Smooth muscle cell of the brain vasculature (primary cell): ENCODE results near the gene CMSS1.
"Not testable (repeated sequence)": the region's sequence is repeated elsewhere in the genome, so short reads cannot be mapped to it uniquely, and the experiment has no call there.

Experiments used
- DNase-seq: peaks from one replicate; pipeline ENCODE4 v3.0.0-alpha.2; 2012; ENCODE audit warnings: low read depth, low spot score

The CMSS1 gene

GRCh38 chr3:100081986-100082692 lies 264.5 kb downstream of the CMSS1 start:
- DNase-seq, result no peak

GRCh38 chr3:100082714-100083113 lies 265.1 kb downstream of the CMSS1 start:
- DNase-seq, result no peak

GRCh38 chr3:100083209-100083608 lies 265.5 kb downstream of the CMSS1 start:
- DNase-seq, result no peak

GRCh38 chr3:100084100-100084806 lies 266.6 kb downstream of the CMSS1 start:
- no peak for DNase-seq

GRCh38 chr3:100086401-100086800 lies 268.7 kb downstream of the CMSS1 start:
- DNase-seq, result no peak

- peak; percentile 37 for DNase-seq
These were observed 269.5 kb downstream of the CMSS1 start for GRCh38 chr3:100087198-100087597.

- DNase-seq, result no peak
These were observed 271.2 kb downstream of the CMSS1 start for GRCh38 chr3:100088735-100089368.

- no peak for DNase-seq
These were observed 272.4 kb downstream of the CMSS1 start for GRCh38 chr3:100089812-100090668.

- DNase-seq, result no peak
These were observed 273.0 kb downstream of the CMSS1 start for GRCh38 chr3:100090669-100091005.

GRCh38 chr3:100093831-100094230 lies 276.2 kb downstream of the CMSS1 start:
- no peak for DNase-seq

GRCh38 chr3:100096286-100096685 lies 278.6 kb downstream of the CMSS1 start:
- not testable (repeated sequence) for DNase-seq

GRCh38 chr3:100096866-100097265 lies 279.2 kb downstream of the CMSS1 start:
- DNase-seq, result no peak

- no peak for DNase-seq
These were observed 280.5 kb downstream of the CMSS1 start for GRCh38 chr3:100097919-100098783.

GRCh38 chr3:100098784-100099070 lies 281.1 kb downstream of the CMSS1 start:
- DNase-seq, result no peak

- no peak for DNase-seq
These were observed 282.0 kb downstream of the CMSS1 start for GRCh38 chr3:100099621-100100020.

GRCh38 chr3:100100425-100100824 lies 282.8 kb downstream of the CMSS1 start:
- no peak for DNase-seq

GRCh38 chr3:100102757-100103156 lies 285.1 kb downstream of the CMSS1 start:
- DNase-seq, result no peak

GRCh38 chr3:100103558-100104441 lies 286.1 kb downstream of the CMSS1 start:
- DNase-seq, result no peak

GRCh38 chr3:100104442-100104798 lies 286.8 kb downstream of the CMSS1 start:
- no peak for DNase-seq

- no peak for DNase-seq
These were observed 287.3 kb downstream of the CMSS1 start for GRCh38 chr3:100104817-100105413.
